Hematopoietic multipotent progenitor cell treated with erythropoietin and hydrocortisone succinate and interleukin-3 and kit ligand, for 17 days (in vitro differentiated cells): Measurements from ENCODE around the gene TCHH.
"Not testable (repeated sequence)": the region's sequence is repeated elsewhere in the genome, so short reads cannot be mapped to it uniquely, and the experiment has no call there.

ENCODE experiments used
- DNase-seq: peaks from one replicate; pipeline ENCODE4 v3.0.0-alpha.2; 2015; ENCODE audit warnings: low spot score

The TCHH gene, protein sequence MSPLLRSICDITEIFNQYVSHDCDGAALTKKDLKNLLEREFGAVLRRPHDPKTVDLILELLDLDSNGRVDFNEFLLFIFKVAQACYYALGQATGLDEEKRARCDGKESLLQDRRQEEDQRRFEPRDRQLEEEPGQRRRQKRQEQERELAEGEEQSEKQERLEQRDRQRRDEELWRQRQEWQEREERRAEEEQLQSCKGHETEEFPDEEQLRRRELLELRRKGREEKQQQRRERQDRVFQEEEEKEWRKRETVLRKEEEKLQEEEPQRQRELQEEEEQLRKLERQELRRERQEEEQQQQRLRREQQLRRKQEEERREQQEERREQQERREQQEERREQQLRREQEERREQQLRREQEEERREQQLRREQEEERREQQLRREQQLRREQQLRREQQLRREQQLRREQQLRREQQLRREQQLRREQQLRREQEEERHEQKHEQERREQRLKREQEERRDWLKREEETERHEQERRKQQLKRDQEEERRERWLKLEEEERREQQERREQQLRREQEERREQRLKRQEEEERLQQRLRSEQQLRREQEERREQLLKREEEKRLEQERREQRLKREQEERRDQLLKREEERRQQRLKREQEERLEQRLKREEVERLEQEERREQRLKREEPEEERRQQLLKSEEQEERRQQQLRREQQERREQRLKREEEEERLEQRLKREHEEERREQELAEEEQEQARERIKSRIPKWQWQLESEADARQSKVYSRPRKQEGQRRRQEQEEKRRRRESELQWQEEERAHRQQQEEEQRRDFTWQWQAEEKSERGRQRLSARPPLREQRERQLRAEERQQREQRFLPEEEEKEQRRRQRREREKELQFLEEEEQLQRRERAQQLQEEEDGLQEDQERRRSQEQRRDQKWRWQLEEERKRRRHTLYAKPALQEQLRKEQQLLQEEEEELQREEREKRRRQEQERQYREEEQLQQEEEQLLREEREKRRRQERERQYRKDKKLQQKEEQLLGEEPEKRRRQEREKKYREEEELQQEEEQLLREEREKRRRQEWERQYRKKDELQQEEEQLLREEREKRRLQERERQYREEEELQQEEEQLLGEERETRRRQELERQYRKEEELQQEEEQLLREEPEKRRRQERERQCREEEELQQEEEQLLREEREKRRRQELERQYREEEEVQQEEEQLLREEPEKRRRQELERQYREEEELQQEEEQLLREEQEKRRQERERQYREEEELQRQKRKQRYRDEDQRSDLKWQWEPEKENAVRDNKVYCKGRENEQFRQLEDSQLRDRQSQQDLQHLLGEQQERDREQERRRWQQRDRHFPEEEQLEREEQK (N-terminal part only)

DNA sequence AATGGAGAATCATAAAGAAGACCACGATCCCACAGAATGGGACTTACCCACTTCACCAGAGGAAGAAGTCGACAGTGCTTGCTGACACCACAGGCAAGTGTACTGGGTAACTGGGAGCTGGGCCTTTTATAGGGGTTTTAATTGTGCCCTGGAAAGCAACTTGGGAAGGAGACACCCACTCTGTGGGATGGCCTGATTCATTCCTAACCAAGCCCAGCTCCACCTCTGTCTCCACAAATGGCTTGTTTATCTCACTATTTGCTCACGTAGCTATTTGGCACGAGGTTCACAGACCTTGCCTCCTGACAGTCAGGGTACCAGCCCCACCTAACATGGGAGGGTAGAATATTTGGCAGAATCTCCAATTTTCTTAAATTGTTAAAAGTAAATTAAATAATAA lies at the start of gene TCHH:
TSS of gene TCHH (minus strand) at position 101 of the 400 bp plus-strand sequence. CDS start 1,364 bp downstream, outside the sequence.
- no peak for DNase-seq

DNA sequence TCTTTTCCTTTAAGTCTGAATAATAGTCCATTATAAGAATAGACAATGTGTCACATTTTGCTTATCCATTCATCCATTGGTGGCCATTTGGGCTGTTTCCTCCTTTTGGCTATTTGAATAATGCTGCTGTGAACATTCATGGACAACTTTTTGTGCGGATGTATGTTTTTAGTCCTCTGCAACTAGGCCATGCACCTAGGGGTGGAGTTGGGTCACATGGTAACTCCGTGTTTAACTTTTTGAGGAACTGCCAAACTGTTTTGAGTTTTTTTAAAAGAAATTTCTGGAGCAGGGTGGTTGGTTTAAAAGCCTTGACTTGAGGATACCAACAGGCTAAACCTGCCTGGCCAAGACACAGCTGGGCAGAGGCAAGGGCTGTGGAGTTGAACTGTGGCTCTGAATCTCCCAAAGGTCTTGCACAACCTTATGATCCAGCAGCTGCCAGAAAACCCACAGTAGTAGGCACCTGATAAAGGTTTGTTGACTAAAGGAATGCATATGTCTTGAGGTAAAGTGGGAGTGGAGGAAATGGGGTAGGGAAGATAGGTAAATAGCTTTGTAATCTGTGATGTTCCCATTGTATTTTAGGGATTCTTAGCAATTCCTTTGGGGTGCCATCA lies 49.4 kb upstream of the TCHH start:
- DNase-seq, result no peak

DNA sequence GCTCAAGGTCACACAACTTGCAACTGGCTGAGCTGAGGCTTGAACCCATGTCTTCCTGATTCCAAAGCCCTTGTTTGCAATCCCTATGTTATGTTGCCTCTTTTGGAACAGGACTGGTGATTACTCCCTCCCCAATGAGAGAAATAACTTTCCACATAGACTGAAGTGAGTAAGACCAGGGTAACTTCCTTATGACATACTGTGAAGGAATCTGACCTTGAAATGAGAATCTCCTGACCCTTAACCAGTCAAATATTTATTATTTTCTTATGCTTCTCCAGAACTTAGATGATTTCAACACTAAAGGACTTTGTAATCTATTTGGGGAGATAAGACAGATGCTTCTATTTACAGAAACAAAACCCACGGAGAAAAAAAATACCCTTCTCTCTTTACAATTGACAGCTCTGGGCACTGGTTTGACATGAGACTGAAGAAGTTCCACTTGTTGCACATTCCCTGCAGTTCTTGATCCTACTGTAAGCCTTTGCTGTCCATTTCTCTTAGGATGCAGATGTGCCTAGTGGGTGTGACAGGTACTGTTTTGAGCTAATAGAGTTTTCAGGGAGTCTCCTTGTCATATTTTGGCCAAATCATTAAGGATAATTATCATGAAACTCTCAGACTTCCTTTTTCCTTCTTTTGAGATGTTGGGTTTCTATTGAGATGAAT lies 47.7 kb upstream of the TCHH start:
- DNase-seq, result no peak

DNA sequence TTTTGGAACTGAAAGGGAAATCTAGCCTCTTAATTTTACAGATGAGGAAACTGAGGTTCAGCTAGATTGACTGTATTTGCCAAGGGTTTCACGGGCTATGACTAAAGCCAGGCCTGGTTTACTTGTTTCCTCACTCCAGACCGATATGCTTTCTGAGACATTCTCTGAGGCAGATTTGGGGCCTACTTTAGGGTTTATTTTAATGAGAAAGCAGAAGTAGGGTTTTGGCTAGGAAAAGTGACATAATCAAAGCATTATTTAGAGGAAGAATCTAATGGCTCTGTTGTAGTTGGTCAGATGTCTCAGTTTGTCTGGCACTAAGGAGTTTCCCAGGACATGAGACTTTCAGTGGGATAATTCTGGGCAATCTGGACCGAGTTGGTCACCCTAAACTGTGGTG lies 45.3 kb upstream of the TCHH start:
- no peak for DNase-seq

DNA sequence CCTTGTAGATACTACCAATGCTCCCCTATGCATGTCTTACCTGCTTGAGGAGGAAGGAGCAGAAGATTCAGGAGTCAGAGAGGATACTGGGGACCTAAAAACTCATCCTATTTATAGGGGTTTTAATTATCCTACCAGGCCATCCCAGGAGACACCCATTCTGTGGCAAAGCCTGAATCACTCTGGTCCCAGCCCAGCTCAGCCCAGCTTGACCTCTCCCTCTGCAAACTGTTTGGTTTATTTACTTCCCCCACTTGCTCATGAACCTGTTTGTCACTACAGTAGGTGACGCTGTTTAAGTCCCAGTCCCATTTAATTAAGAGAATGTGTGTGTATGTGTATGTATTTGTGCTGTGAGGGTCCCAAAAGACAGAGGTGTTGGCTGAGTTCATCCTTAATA lies 43.9 kb upstream of the TCHH start, which contains the start of gene RPTN:
TSS of gene RPTN (minus strand) at position 85 of the 400 bp plus-strand sequence. CDS start 1,339 bp downstream, outside the sequence.
- DNase-seq, result no peak

DNA sequence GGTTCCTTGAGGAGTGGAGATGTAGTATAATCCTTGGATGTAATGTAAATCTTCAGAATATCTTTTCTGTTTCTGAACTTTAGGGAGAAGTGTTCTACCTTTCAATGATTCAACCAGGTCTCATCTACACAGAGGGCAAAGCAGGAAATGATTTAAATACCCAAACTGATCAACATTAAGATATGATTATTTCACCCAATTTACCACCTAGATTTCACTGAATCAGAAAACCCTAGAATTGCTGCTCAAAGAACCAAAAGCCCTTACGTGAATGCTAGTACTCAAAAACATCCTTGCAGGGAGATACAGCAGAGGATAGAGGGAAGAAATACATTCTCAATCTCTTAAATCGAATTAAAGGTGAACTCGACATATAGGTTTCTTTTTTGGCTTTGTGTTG lies 38.8 kb upstream of the TCHH start:
- no peak for DNase-seq

DNA sequence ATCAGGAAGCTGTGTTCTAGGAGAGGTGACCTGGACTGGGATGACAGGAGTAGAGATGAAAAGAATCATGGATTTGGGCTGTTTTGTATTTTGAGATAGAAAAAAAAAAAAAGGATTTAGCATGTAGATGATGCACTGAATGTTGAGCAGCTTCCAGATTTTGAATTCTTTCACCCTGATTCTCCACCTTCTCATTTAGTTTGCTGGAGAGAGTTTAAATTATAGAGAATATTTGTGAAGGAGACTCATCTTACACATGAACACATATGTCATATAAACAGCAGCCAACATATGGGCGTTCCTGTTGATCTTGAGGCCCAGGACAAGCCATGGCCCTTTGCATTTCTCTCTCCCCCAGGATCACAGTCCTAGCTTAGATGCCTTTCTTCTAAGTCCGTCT lies 36.4 kb upstream of the TCHH start:
- DNase-seq, result no peak

DNA sequence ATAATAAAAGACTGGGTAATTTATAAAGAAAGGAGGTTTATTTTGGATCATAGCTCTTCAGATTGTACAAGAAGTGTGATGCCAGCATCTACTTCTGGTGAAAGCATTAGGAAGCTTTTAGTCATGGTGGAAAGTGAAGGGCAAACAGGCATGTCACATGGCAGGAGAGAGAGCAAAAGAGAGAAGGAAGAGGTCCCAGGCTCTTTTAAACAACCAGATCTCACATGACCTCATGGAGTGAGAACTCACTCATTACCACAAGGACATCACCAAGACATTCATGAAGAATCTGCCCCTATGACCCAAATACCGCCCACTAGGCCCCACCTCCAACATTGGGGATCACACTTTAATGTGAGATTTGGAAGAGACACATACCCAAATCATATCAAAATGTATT lies 33.7 kb upstream of the TCHH start:
- no peak for DNase-seq

DNA sequence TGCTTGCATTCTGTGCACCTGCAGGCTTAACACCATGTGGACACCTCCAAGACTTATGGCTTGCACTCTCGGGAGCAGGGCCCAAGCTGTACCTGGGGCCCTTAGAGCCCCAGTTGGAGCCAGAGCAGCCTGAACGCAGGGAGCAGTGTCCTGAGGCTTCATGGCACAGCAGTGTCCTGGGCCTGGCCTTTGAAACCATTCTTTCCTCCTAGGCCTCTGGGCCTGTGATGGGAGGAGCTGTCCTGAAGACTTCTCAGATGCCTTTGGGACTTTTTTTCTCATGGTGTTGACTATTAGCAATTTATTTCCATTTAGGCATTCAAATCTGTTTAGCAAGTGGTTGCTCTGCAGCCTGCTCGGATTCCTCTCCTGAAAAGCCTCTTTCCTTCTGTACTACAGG lies 32.8 kb upstream of the TCHH start:
- no peak for DNase-seq

DNA sequence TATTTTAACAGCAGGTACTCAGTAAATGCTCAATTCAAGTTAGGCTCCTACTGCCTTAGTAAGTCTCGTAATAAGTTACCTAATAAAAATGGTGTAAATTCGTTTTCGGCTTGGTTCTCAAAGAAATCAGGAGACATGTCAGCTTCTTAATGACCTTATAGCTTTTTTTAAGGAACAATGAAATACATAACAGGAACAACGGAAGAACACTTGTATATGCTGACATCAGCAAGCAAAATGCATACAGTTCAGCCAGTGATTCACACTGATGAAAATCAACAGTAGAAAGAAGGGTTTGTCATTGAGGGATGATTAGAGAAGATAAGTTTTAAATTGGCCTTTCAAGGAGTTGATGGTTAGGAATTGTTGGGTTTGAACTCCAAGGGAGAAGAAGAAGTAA lies 30.5 kb upstream of the TCHH start:
- no peak for DNase-seq

DNA sequence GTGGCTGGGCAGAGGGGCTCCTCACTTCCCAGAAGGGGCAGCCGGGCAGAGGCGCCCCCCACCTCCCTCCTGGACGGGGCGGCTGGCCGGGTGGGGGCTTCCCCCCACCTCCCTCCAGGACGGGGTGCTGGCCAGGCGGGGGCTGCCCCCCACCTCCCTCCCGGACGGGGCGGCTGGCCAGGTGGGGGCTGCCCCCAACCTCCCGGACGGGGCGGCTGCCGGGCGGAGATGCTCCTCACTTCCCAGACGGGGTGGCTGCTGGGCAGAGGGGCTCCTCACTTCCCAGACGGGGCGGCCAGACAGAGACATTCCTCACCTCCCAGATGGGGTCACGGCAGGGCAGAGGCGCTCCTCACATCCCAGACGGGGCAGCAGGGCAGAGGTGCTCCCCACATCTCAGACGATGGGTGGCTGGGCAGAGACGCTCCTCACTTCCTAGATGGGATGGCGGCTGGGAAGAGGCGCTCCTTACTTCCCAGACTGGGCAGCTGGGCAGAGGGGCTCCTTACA lies 29.5 kb upstream of the TCHH start:
- not testable (repeated sequence) for DNase-seq

DNA sequence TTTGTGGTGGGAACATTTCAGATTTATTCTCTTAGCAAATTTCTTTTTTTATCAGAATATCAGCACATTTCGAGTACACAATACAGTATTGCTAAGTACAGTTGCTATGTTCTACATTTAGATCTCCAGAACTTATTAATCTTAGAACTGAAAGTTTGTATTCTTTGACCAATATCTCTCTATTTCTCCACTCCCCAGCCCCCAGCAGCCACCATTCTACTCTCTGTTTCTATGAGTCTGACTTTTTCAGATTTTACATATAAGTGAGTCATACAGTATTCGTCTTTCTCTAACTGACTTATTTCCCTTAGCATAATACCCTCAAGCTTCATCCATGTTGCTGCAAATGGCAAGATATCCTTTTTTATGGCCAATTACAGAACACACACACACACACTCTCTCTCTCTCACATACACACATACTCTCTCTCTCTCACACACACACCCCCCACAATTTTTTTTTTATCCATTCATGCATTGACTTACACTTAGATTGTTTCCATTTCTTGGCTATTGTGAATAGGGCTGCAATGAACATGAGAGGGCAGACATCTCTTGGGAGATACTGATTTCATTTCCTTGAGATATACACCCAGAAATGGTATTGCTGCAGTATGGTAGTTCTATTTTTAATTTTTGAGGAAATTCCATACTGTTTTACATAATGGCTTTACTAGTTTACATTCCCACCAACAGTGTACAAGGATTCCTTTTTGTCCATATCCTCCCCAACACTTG lies 28.1 kb upstream of the TCHH start:
- DNase-seq, result no peak

DNA sequence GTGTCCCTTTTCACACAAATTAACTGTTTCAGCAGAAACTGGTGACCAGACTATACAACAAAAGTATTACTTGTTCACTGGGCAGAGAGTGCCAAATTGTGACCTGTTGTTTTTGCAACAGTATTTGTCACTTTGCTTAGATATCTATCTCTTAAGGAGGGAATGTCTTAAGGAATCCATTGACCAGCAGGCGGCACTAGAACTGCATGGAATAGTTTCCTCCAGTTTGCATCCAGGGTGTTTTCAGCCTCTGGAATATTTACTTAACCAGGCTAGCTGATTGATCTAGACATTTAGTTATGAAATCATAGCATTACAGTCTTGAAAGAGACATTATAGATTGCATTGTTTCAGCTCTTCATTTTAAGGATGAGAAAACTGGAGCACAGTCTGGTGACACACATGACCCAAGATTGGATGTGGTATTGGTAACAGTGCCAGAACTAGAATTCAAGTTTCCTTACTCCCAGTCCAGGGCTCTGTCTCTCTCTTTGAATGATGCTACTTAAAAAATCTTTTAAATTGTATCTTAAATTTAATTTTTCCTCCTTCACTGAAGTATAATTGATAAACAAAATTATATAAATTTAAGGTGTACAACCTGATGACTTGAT lies 26.8 kb upstream of the TCHH start:
- peak; percentile 7 for DNase-seq

DNA sequence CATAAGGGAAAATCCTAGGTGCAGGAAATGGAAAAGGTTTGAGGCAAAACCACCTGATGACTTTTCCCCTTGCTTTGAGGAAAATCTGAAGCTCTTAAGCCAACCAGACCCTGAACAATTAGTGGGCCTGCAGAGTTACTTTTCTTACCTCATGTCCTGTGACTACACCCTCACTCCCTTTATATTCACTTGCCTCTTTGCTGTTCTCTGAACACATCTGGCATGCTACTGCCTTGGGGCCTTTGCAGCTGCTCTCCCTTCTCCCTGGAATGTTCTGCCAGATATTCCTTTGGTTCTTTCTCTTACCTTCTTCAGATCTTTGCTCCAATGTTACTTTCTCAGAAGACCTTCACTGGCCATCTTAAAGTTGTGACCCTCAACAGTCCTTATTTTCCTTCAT lies 22.0 kb upstream of the TCHH start:
- no peak for DNase-seq

DNA sequence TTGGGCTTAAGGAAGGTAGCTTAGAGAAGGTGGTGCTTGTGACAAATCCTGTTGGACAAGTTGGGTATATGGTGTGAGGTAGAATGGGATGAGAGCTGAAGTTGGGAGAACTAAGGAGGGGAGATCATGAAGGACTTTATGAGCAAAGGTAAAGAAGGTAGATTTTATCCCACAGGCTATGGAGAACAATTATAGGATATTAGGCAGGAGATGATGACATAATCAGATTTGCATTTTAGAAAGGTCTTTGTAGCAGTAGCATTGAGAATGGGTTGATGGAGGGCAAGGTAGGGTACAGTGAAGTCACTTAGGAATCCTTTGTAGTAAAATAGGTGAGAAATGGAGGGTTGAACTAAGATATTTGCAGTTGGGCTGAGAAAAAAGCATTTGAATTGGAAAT lies 14.9 kb upstream of the TCHH start:
- no peak for DNase-seq

DNA sequence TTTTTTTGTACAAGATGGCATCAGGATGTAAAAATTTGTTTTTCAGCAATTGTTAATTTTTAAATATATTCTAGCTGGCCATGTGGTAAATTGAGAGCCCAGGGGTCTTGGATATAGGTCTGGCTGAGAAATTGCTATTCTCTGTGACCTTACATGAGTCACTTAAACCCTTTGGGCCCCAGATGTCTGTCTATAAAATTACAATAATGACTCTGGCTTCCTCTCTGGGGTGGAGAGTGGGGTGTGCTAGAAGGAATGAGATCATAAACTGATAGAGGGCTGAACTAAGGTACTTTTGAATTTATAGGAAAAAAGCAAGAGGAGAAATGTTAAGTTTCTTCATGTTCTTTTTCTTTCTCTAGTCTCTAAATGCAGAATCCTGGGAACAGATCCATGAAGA lies 12.4 kb upstream of the TCHH start:
- no peak for DNase-seq

DNA sequence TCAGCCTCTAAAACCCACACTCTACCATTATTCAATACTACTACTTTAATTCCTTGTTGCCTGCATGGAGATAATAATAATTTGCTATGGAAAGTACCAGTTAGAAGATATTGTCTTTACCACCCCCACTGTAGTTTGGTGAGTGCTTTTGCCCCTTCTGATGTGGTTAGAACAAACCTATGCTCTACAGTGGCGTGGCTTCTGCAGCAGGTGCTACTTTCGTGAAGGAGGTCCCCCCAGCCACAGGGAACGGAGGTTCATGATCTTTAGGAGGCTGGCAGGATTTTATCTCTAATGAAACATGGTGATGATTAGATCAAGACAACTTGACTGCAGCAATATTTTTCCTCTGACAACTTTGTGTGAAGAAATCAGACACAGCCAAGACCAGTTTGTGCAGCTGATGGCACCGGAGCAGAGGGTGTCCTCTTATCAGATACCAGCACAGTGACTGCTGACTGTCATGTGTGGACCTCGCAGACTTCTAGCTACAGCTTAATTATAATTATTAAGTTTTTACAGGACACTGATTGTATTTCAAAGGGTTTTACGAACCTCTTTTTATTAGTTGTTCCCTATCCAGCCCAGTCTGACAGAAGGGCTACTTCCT lies 10.7 kb upstream of the TCHH start:
- DNase-seq, result no peak

DNA sequence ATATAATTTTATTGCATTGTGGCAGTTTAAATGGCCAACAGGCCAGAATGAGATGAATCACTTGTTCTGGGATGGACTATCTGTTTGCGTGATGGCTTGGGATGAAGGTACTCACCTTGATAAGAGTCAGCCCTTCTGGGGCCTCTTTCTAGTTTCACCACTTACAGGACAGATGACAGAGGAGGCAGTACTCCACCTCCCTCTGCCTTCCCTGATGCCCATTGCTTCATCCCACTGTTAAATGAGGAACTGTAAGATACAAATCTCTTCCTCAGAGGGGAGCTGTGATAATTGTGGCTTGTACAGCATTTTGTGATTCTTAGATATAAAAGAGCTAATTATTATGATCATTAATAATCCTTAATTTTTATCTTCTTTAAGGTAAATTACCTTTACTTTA lies 3.7 kb upstream of the TCHH start:
- DNase-seq, result no peak

DNA sequence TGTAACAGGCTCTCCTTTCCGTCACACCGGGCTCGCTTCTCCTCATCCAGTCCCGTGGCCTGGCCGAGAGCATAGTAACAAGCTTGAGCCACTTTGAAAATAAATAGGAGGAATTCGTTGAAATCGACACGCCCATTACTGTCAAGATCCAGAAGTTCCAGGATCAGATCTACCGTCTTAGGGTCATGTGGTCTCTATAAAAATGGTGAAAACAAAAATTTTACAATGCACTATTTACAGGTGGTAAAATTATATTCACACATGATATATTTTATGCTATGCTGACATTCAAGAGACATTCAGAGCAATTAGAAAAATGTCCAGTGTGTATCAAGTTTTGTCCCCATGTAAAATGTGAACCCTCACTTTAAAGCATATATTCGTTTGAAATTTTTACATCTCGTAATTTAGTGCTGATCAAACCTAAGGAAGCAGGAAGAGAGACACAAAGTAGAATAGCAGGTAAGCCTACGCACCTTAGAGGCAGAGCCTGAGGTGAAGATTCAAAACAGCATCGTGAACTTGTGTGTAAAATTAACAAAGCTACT lies 2.3 kb downstream of the TCHH start:
- DNase-seq, result no peak
